DMS53 (cell line): Measurements from ENCODE around the gene PRPH.
"Not testable (repeated sequence)": the region's sequence is repeated elsewhere in the genome, so short reads cannot be mapped to it uniquely, and the experiment has no call there.

Source experiments
- DNase-seq: peaks from one replicate; lab custom pipeline; 2025; lab: John Stamatoyannopoulos, UW

The PRPH gene

GRCh38 chr12:49333778-49334177 lies 38.8 kb downstream of the PRPH start:
- not testable (repeated sequence) for DNase-seq

GRCh38 chr12:49334226-49334625 lies 39.3 kb downstream of the PRPH start:
- no peak for DNase-seq

GRCh38 chr12:49334681-49335080 lies 39.7 kb downstream of the PRPH start:
- DNase-seq, result no peak

GRCh38 chr12:49335118-49335954 lies 40.4 kb downstream of the PRPH start:
- DNase-seq, result no peak

- DNase-seq, result no peak
These were observed 41.2 kb downstream of the PRPH start for GRCh38 chr12:49335955-49336644.

GRCh38 chr12:49336645-49337584 lies 42.0 kb downstream of the PRPH start, which contains the start of gene C1QL4:
TSS of gene C1QL4 (minus strand) at chr12:49337188. CDS start at chr12:49336477, 711 bp downstream.
- peak; percentile 86 for DNase-seq

GRCh38 chr12:49338830-49339463 lies 44.0 kb downstream of the PRPH start:
- no peak for DNase-seq

GRCh38 chr12:49339464-49339861 lies 44.5 kb downstream of the PRPH start:
- no peak for DNase-seq

GRCh38 chr12:49340095-49340870 lies 45.3 kb downstream of the PRPH start:
- DNase-seq, result no peak

GRCh38 chr12:49340971-49341776 lies 46.2 kb downstream of the PRPH start:
- DNase-seq, result no peak

GRCh38 chr12:49341777-49342065 lies 46.8 kb downstream of the PRPH start:
- DNase-seq, result no peak

- peak; percentile 94 for DNase-seq
These were observed 47.3 kb downstream of the PRPH start for GRCh38 chr12:49342066-49342913.

GRCh38 chr12:49342914-49343731 lies 48.2 kb downstream of the PRPH start:
- peak; percentile 76 for DNase-seq

GRCh38 chr12:49344486-49345050 lies 49.6 kb downstream of the PRPH start:
- peak; percentile 61 for DNase-seq

GRCh38 chr12:49345051-49345824 lies 50.3 kb downstream of the PRPH start:
- DNase-seq, result peak; percentile 78

GRCh38 chr12:49345825-49346658 lies 51.1 kb downstream of the PRPH start:
- peak; percentile 59 for DNase-seq
